Astrocyte (in vitro differentiated cells and primary cell): ENCODE data around the gene AUTS2. TPM values are rescaled to one million over a fixed set of nuclear protein-coding genes. Genes with fewer than 3 reads are reported as not detected.

ENCODE experiments used
- DNase-seq: peaks from one replicate; pipeline ENCODE4 v3.0.0-alpha.2; 2010; ENCODE audit warnings: low read depth
- FAIRE-seq: peaks from 2 replicates; lab custom pipeline; 2011; peaks lifted over from hg19 to GRCh38; lab: Jason Lieb, UNC
- H2AFZ ChIP-seq: 2 replicates; pipeline ENCODE4 v1.6.0; 2012; ENCODE audit warnings: low read depth, low read length, inconsistent platforms
- H3K27ac ChIP-seq: 2 replicates; pipeline ENCODE4 v1.5.1; 2011; ENCODE audit warnings: low read depth, low read length, inconsistent platforms
- H3K27me3 ChIP-seq: 2 replicates; pipeline ENCODE4 v1.6.0; 2011; ENCODE audit warnings: low read length, inconsistent platforms; ENCODE audit not compliant: insufficient read depth
- H3K36me3 ChIP-seq: 2 replicates; pipeline ENCODE4 v1.5.1; 2011; ENCODE audit warnings: low read length, inconsistent platforms; ENCODE audit not compliant: insufficient read depth
- H3K4me1 ChIP-seq: 2 replicates; pipeline ENCODE4 v1.5.1; 2011; ENCODE audit warnings: low read length, inconsistent platforms; ENCODE audit not compliant: insufficient read depth
- H3K4me2 ChIP-seq: 2 replicates; pipeline ENCODE4 v1.6.0; 2012; ENCODE audit warnings: low read length, inconsistent platforms
- H3K4me3 ChIP-seq: 2 replicates; pipeline ENCODE4 v1.5.1; 2011; ENCODE audit warnings: low read depth, mild to moderate bottlenecking, low read length, inconsistent platforms; ENCODE audit not compliant: insufficient read depth
- H3K79me2 ChIP-seq: 2 replicates; pipeline ENCODE4 v1.6.0; 2012; ENCODE audit warnings: mild to moderate bottlenecking, low read length, inconsistent platforms; ENCODE audit not compliant: insufficient read depth
- H3K9ac ChIP-seq: 2 replicates; pipeline ENCODE4 v1.6.0; 2012; ENCODE audit warnings: mild to moderate bottlenecking, low read length, inconsistent platforms
- H3K9me3 ChIP-seq: 2 replicates; pipeline ENCODE4 v1.5.1; 2012; ENCODE audit warnings: low read depth, mild to moderate bottlenecking, low read length, inconsistent platforms; ENCODE audit not compliant: insufficient read depth
- H4K20me1 ChIP-seq: 2 replicates; pipeline ENCODE4 v1.6.0; 2012; ENCODE audit warnings: low read length, inconsistent platforms; ENCODE audit not compliant: insufficient read depth
- H3K27ac Mint-ChIP-seq: one replicate; pipeline ENCODE4 v1.8.0; 2021; ENCODE audit warnings: mild to moderate bottlenecking, mixed read lengths; ENCODE audit not compliant: unreplicated experiment
- H3K27me3 Mint-ChIP-seq: one replicate; pipeline ENCODE4 v1.8.0; 2021; ENCODE audit warnings: low read depth, mixed read lengths; ENCODE audit not compliant: unreplicated experiment
- H3K36me3 Mint-ChIP-seq: one replicate; pipeline ENCODE4 v1.8.0; 2021; ENCODE audit warnings: low read depth, mixed read lengths; ENCODE audit not compliant: unreplicated experiment
- H3K4me1 Mint-ChIP-seq: one replicate; pipeline ENCODE4 v1.8.0; 2021; ENCODE audit warnings: low read depth, mixed read lengths; ENCODE audit not compliant: unreplicated experiment
- H3K4me3 Mint-ChIP-seq: one replicate; pipeline ENCODE4 v1.8.0; 2021; ENCODE audit warnings: mild to moderate bottlenecking, moderate library complexity, mixed read lengths; ENCODE audit not compliant: unreplicated experiment
- H3K9me3 Mint-ChIP-seq: one replicate; pipeline ENCODE4 v1.8.0; 2021; ENCODE audit warnings: mild to moderate bottlenecking, mixed read lengths; ENCODE audit not compliant: unreplicated experiment
- CTCF ChIP-seq: IDR thresholded peaks from 2 replicates; pipeline ENCODE4 v1.5.1; 2011; ENCODE audit warnings: low read depth, mild to moderate bottlenecking, inconsistent platforms, low read length, moderate library complexity; ENCODE audit not compliant: insufficient read depth
- EZH2 ChIP-seq: IDR thresholded peaks from 2 replicates; pipeline ENCODE4 v1.6.1; 2012; ENCODE audit warnings: mild to moderate bottlenecking, low read length, inconsistent platforms; ENCODE audit not compliant: insufficient read depth
- total RNA-seq: library from RNA; stranded (reverse); gene quantifications from 2 replicates; pipeline ENCODE4 v1.2.1, GENCODE V29; 2021

AUTS2 gene
- total RNA-seq, 1 donor from 2014 or later: 73.2 TPM

GRCh38 chr7:70063371-70063770 lies 465.1 kb downstream of the AUTS2 start:
- no peaks in the 10 kb centered on the region for H4K20me1 ChIP-seq
- no peak overlapping the region for H3K4me3 Mint-ChIP-seq
- H3K79me2 ChIP-seq: no peaks in the 10 kb centered on the region
- no peaks in the 10 kb centered on the region for H3K9me3 ChIP-seq
- no peak overlapping the region for H3K4me2 ChIP-seq
- no peak overlapping the region for H3K27ac ChIP-seq
- no peaks in the 10 kb centered on the region for H3K27me3 ChIP-seq
- FAIRE-seq: no peak
- no peaks in the 10 kb centered on the region for H3K36me3 Mint-ChIP-seq
- no peak overlapping the region for H3K9ac ChIP-seq
- no peak for DNase-seq
- no peak overlapping the region for H2AFZ ChIP-seq
- H3K4me3 ChIP-seq: no peak overlapping the region
- no peaks in the 10 kb centered on the region for H3K27me3 Mint-ChIP-seq
- no peaks in the 10 kb centered on the region for H3K4me1 ChIP-seq
- H3K9me3 Mint-ChIP-seq: no peaks in the 10 kb centered on the region
- H3K36me3 ChIP-seq: no peaks in the 10 kb centered on the region
- peaks cover 16% of the 10 kb centered on the region for H3K4me1 Mint-ChIP-seq
- TF ChIP-seq EZH2: no peak
- no peak for TF ChIP-seq CTCF
- no peak overlapping the region for H3K27ac Mint-ChIP-seq

GRCh38 chr7:70063927-70064326 lies 465.7 kb downstream of the AUTS2 start:
- FAIRE-seq: no peak
- H3K27ac Mint-ChIP-seq: no peak overlapping the region

More at GRCh38 chr7:70063927-70064326, 465.7 kb downstream of the AUTS2 start:
- Mint-ChIP-seq H3K27me3 (no peaks in the 10 kb centered on the region), H3K36me3 (no peaks in the 10 kb centered on the region), H3K4me1 (peaks cover 20% of the 10 kb centered on the region), H3K4me3 (no peak overlapping the region), H3K9me3 (no peaks in the 10 kb centered on the region)
- Histone ChIP-seq H3K9me3 (no peaks in the 10 kb centered on the region), H3K79me2 (no peaks in the 10 kb centered on the region), H3K36me3 (no peaks in the 10 kb centered on the region), H2AFZ (no peak overlapping the region), H3K27me3 (no peaks in the 10 kb centered on the region), H4K20me1 (no peaks in the 10 kb centered on the region), H3K4me2 (no peak overlapping the region), H3K4me1 (no peaks in the 10 kb centered on the region), H3K4me3 (no peak overlapping the region), H3K9ac (no peak overlapping the region), H3K27ac (no peak overlapping the region)
- DNase-seq: no peak
- TF ChIP-seq EZH2: no peak
- TF ChIP-seq CTCF: no peak
